Upper lobe of right lung (tissue), 1 donor: ENCODE measurements around the gene CDK5RAP2. TPM values are rescaled to one million over a fixed set of nuclear protein-coding genes. Genes with fewer than 3 reads are reported as not detected.

Experiments
- ATAC-seq: fragments of 200-7000 bp; cut with Tn5 transposase; one replicate; pipeline ENCODE4 v1.9.1; 2020; ENCODE audit warnings: mild to moderate bottlenecking, moderate library complexity
- DNase-seq: peaks from one replicate; pipeline ENCODE4 v3.0.0-alpha.2; 2020
- H3K27ac ChIP-seq: fragments of 200-600 bp; one replicate; pipeline ENCODE4 v1.8.0; 2022
- H3K27me3 ChIP-seq: fragments of 200-600 bp; one replicate; pipeline ENCODE4 v1.8.0; 2022; ENCODE audit warnings: mild to moderate bottlenecking
- H3K36me3 ChIP-seq: fragments of 200-600 bp; one replicate; pipeline ENCODE4 v1.8.0; 2022
- H3K4me1 ChIP-seq: fragments of 200-600 bp; one replicate; pipeline ENCODE4 v1.8.0; 2022
- H3K4me3 ChIP-seq: fragments of 200-600 bp; one replicate; pipeline ENCODE4 v1.8.0; 2022; ENCODE audit warnings: mild to moderate bottlenecking
- H3K9me3 ChIP-seq: fragments of 200-600 bp; one replicate; pipeline ENCODE4 v1.8.0; 2022
- CTCF ChIP-seq: fragments of 200-600 bp; IDR thresholded peaks from one replicate; pipeline ENCODE4 v1.8.0; 2022; ENCODE audit warnings: antibody characterized with exemption
- intact Hi-C: fragments of 100-400 bp; cut with DNase I; formaldehyde crosslinking; loops from one replicate; pipeline ENCODE4 v1.11.0; 2022
- total RNA-seq: library from RNA; stranded (reverse); fragmentation: NEBNext Ultra II Directional; extraction: Animal tissue kit (Norgen Biotek cat#: 25700); gene quantifications from one replicate; pipeline ENCODE4 v1.2.1, GENCODE V29; 2021
- donor health status: DM: no; HTN: yes; CAD: no; lungs with severe emphysema.

CDK5RAP2 gene
- total RNA-seq, 1 donor from 2014 or later: 54.2 TPM

GRCh38 chr9:120397453-120397852, 182.5 kb downstream of the CDK5RAP2 start:
- TF ChIP-seq CTCF: no peak
- intact Hi-C loops: no loop called here
- no peaks in the 10 kb centered on the region for H3K9me3 ChIP-seq
- H3K27me3 ChIP-seq: no peaks in the 10 kb centered on the region
- H3K27ac ChIP-seq: no peak overlapping the region
- no peak for ATAC-seq
- no peak for DNase-seq
- no peak overlapping the region for H3K4me3 ChIP-seq
- peaks cover 5% of the 10 kb centered on the region for H3K4me1 ChIP-seq
- peaks cover 97% of the 10 kb centered on the region for H3K36me3 ChIP-seq

GRCh38 chr9:120396931-120397330, 183.0 kb downstream of the CDK5RAP2 start:
- no peaks in the 10 kb centered on the region for H3K27me3 ChIP-seq
- TF ChIP-seq CTCF: no peak
- H3K36me3 ChIP-seq: peaks cover 97% of the 10 kb centered on the region
- intact Hi-C loops: no loop called here
- no peak for ATAC-seq
- H3K9me3 ChIP-seq: no peaks in the 10 kb centered on the region
- no peak for DNase-seq
- peaks cover 5% of the 10 kb centered on the region for H3K4me1 ChIP-seq
- H3K27ac ChIP-seq: no peak overlapping the region
- no peak overlapping the region for H3K4me3 ChIP-seq

- intact Hi-C loops: no loop called here
- no peak overlapping the region for H3K4me3 ChIP-seq
- no peaks in the 10 kb centered on the region for H3K27me3 ChIP-seq
- no peak for ATAC-seq
- no peak for DNase-seq
- H3K27ac ChIP-seq: no peak overlapping the region
- no peak for TF ChIP-seq CTCF
- no peaks in the 10 kb centered on the region for H3K9me3 ChIP-seq
- H3K36me3 ChIP-seq: peaks cover 98% of the 10 kb centered on the region
- H3K4me1 ChIP-seq: peaks cover 5% of the 10 kb centered on the region
Observed at GRCh38 chr9:120396418-120396817, 183.5 kb downstream of the CDK5RAP2 start.

GRCh38 chr9:120395376-120395775, 184.6 kb downstream of the CDK5RAP2 start:
- TF ChIP-seq CTCF: no peak
- no peak for ATAC-seq
- no peaks in the 10 kb centered on the region for H3K27me3 ChIP-seq
- peaks cover 98% of the 10 kb centered on the region for H3K36me3 ChIP-seq
- peaks cover 5% of the 10 kb centered on the region for H3K4me1 ChIP-seq
- no peak overlapping the region for H3K27ac ChIP-seq
- no peaks in the 10 kb centered on the region for H3K9me3 ChIP-seq
- no peak for DNase-seq
- intact Hi-C loops: no loop called here
- no peak overlapping the region for H3K4me3 ChIP-seq

GRCh38 chr9:120394058-120394669, 185.8 kb downstream of the CDK5RAP2 start:
- intact Hi-C loops: no loop called here
- no peak overlapping the region for H3K4me3 ChIP-seq
- TF ChIP-seq CTCF: no peak
- H3K9me3 ChIP-seq: no peaks in the 10 kb centered on the region
- H3K36me3 ChIP-seq: peaks cover 98% of the 10 kb centered on the region
- H3K27ac ChIP-seq: no peak overlapping the region
- DNase-seq (no peak), ATAC-seq (peak; percentile 57)
- peaks cover 5% of the 10 kb centered on the region for H3K4me1 ChIP-seq
- H3K27me3 ChIP-seq: no peaks in the 10 kb centered on the region
